Stimulated activated CD8-positive, alpha-beta memory T cell treated with anti-CD3 and anti-CD28 coated beads, Interleukin-4, amount 100 ng/mL, for 24 hours (primary cell): ENCODE results near the gene C11orf21.

Experiments used
- DNase-seq: peaks from one replicate; pipeline ENCODE4 v3.0.0-alpha.2; 2020; ENCODE audit warnings: low read depth

Gene C11orf21

DNA sequence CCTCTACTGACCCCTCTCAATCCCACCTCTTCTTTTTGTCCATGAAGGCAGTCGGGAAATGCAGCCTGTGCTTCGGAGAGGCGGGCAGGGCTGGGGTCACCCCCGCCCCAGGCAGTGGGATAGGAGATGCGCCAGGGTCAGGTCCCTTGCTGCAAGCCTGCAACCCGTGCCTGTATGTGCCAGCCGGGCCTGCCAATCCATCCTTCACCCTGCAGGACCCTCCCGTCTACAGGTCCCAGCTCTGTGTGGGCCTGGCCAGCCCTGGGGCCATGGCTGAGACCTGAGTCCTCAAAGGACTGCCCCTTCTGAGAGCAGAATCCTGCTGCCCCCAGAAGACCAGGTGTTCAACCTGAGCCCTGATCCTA, 42.3 kb downstream of the C11orf21 start:
- DNase-seq = no peak

DNA sequence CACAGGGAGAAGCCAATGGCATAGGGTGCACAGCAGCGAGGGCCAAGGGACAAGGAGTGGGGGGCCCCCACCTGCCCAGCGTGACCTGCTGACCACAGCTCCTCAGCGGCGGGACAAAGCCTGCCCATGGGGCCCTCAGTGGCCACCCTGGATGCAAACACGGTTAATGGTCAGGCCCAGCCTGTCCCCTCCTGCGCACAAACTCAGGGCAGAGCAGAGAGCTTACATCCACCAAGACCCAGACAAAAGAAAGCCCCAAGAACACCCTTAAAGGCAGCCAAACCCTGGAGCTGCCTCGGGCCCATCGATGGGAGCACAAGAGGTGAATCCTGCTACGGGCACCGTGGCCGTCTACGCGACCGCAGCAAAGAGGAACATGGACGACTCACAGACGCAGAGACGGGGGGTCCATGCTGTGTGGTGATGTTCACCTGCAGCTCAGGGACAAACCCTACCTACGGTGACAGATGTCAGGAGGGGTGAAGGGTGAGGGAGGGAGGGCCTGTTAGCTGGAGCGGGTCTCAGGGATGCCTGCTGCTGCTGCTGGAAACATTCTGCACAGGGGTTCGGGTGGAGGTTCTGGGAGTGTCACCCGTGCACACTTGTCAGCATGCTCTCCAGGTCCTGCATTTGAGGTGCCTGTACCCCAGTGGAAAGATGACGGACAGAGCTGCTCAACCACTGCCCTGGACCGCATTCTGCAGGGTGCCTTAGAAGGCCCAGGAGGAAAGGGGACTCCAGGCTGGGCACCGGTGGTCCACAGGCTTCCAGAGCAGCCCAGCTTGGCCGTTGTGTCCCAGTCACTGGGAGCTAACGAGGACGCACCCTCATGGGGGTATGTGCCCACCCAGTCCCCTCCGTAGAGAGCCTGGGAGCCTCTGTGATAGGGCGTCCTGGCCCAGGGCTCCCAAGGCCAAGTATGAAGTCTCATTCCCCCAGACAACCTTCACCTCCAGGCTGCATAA, 42.9 kb downstream of the C11orf21 start:
- no peak for DNase-seq

GRCh38 chr11:2256951-2257700, 44.6 kb downstream of the C11orf21 start:
- DNase-seq = no peak

GRCh38 chr11:2256293-2256913, 45.3 kb downstream of the C11orf21 start:
- no peak for DNase-seq

DNA sequence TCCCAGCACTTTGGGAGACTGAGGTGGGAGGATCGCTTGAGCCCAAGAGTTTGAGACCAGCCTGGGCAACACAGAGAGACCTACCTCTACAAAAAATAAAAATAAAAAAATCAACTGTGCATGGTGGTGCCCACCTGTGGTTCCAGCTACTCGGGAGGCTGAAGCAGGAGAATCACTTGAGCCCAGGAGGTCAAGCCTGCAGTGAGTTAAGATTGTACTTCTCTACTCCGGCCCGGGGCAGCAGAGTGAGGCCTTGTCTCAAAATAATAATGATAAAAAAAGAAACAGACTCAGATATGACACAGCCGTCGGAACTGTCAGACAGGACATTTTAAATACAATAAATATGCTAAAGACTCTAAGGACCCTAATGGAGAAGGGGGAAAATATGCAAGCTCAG, 49.7 kb downstream of the C11orf21 start:
- DNase-seq = no peak

DNA sequence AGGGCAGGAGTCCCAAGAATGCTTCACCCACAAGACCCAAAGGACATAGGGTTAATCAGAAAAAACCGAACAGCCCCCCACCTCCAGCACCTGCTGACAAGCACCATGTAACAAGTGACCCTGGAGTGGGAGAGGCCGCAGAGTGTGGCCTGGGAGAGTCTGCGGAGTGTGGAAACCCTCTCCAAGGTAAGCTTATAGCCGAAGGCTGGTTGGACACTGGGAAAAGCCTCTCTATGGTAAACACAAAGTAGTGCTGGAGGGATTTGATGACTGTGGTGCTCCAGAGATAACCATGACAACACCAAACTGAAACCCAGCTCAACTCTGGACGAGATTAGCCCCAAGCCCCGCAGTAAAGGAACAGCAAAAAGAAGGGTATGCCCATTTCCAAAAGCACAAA, 50.6 kb downstream of the C11orf21 start:
- DNase-seq = no peak

DNA sequence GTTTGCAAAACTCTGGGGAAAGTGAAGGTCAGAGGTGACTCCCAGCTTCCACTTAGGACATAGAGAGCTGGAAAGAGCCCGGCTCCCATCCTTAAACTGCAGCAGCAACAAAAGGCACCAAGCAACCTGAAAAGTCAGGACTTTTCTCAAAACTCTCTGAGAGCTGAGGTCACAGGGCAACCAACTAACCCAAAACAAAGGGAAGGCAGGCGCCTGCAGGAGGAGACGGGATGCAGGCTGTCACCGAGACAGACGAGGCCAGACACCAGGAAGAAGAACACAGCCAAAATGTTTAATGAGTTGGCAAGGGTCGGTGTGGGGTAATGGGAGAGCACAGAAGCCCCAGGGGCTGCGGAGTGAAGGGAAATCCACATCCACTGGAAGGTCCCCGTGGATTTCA, 51.2 kb downstream of the C11orf21 start:
- no peak for DNase-seq

- DNase-seq = no peak
These were observed 51.7 kb downstream of the C11orf21 start for GRCh38 chr11:2250041-2250440.

DNA sequence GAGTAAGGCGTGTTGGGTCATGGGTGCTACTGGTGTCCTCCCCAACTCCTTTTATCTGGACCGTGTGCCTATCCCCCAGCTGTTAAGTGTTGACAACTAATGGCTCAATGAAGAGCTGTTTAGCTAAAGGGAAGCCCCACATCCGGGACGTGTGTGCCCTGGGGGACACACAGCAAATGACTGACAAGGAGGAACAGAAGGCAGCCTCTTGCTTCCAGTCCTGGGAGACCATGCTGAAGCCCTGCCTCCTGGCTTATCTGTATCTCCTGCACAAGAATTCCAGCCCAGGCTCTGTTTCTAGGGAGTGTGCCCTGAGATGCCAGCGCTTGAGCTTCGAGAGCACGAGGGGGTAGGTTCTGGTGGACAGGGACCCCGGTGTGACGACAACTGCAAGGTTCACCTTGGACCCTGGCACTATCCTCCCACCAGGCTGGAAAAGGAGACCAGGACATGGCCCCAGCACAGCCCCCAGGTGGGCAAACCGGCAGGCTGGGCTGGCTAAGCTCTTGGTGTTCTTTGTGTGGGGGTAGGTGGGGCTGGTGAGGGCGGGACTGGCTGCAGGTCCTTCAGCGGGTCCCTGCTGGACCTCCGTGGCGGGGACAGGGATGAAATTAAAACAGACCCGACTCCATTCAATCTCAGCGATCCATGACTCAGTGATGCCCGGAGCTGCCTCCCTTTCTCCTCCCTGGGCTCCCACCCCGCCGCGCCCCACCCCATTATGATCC, 52.4 kb downstream of the C11orf21 start:
- DNase-seq = no peak

DNA sequence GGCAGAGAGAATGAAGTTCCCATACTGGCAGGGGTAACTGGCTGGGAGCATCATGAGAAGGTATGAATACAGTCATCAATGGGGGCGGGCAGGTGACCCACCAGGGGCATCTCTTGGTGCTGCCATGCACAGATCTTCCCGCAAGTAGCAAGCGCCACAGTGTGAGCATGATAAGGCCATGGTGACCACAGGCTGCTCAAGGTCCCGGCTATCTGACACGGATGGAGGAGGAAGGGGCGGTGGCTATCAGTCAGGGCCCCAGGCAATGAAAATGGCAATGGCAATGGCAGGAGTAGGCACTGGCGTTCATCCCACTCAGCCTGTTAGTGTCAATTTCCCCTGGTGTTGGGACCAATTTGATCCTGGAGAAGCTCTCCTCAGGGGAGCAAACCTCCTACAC, 53.0 kb downstream of the C11orf21 start:
- DNase-seq = no peak

DNA sequence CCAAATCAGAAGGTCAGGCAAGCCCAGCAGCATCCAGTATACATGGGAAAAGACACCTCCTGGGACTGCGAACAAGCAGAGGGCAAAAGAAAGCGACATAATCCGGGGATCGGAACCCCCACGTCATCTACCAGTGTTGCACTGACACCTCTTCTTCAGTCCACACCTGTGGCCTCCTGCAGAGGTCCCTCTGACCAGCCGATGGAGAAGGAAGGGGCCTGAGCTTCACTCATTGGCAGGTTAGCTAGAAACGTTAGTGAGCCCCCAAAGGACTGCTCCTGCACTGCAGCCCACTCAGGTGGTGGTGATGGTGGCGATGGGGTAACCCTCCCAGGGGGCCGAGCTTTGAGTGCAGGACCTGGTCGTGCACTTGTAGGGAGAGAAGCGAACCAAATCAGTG, 53.5 kb downstream of the C11orf21 start:
- no peak for DNase-seq

- DNase-seq = no peak
These were observed 54.2 kb downstream of the C11orf21 start for GRCh38 chr11:2247496-2247895.
